Progenitor cell of endocrine pancreas (in vitro differentiated cells): Measurements from ENCODE around the gene UQCC5. TPM values are rescaled to one million over a fixed set of nuclear protein-coding genes. Genes with fewer than 3 reads are reported as not detected.

ENCODE experiments used
- DNase-seq: peaks from one replicate; pipeline ENCODE4 v3.0.0; 2021; ENCODE audit warnings: low spot score; ENCODE audit not compliant: unreplicated experiment
- H3K27ac Mint-ChIP-seq: 2 replicates; pipeline ENCODE4 v1.8.0; 2021; ENCODE audit warnings: mild to moderate bottlenecking, moderate library complexity, mixed read lengths
- H3K27me3 Mint-ChIP-seq: 2 replicates; pipeline ENCODE4 v1.8.0; 2021; ENCODE audit warnings: mixed read lengths
- H3K36me3 Mint-ChIP-seq: 2 replicates; pipeline ENCODE4 v1.8.0; 2022; ENCODE audit warnings: mixed read lengths; ENCODE audit not compliant: insufficient read depth
- H3K4me1 Mint-ChIP-seq: 2 replicates; pipeline ENCODE4 v1.8.0; 2021; ENCODE audit warnings: low read depth, mixed read lengths
- H3K4me3 Mint-ChIP-seq: 2 replicates; pipeline ENCODE4 v1.8.0; 2021; ENCODE audit warnings: low read depth, mild to moderate bottlenecking, moderate library complexity, mixed read lengths
- H3K9me3 Mint-ChIP-seq: 2 replicates; pipeline ENCODE4 v1.8.0; 2021; ENCODE audit warnings: low read depth, mixed read lengths
- total RNA-seq: library from RNA; stranded (reverse); gene quantifications from 2 replicates; pipeline ENCODE4 v1.2.1, GENCODE V29; 2021
- TF ChIP-seq, protein P1 (sequence below): fragments of 200-600 bp; sonication (generic); IDR thresholded peaks from one replicate; pipeline ENCODE4 v1.5.0; 2021; ENCODE audit warnings: antibody characterized with exemption, mild to moderate bottlenecking; ENCODE audit not compliant: unreplicated experiment

UQCC5 gene
- total RNA-seq, 1 donor from 2014 or later: 14.2 TPM

DNA sequence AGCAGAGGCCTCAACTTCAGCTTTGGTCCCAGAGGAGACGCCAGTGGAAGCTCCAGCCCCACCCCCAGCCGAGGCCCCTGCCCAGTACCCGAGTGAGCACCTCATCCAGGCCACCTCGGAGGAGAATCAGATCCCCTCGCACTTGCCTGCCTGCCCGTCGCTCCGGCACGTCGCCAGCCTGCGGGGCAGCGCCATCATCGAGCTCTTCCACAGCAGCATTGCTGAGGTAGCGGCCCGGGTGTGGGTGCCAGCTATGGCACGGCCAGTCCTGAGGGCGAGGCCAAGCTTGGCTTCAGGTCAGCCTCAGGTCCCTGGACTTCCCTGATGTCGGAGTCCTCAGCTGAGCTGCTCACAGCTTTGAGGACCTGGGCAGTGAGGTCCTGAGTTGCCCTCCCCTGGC lies 47.0 kb upstream of the UQCC5 start:
- peaks cover under 1% of the 10 kb centered on the region for H3K4me1 Mint-ChIP-seq
- H3K27ac Mint-ChIP-seq: no peak overlapping the region
- DNase-seq: no peak
- H3K36me3 Mint-ChIP-seq: peaks cover 7% of the 10 kb centered on the region
- no peaks in the 10 kb centered on the region for H3K27me3 Mint-ChIP-seq
- no peak overlapping the region for H3K4me3 Mint-ChIP-seq
- no peaks in the 10 kb centered on the region for H3K9me3 Mint-ChIP-seq
- TF ChIP-seq, protein P1, sequence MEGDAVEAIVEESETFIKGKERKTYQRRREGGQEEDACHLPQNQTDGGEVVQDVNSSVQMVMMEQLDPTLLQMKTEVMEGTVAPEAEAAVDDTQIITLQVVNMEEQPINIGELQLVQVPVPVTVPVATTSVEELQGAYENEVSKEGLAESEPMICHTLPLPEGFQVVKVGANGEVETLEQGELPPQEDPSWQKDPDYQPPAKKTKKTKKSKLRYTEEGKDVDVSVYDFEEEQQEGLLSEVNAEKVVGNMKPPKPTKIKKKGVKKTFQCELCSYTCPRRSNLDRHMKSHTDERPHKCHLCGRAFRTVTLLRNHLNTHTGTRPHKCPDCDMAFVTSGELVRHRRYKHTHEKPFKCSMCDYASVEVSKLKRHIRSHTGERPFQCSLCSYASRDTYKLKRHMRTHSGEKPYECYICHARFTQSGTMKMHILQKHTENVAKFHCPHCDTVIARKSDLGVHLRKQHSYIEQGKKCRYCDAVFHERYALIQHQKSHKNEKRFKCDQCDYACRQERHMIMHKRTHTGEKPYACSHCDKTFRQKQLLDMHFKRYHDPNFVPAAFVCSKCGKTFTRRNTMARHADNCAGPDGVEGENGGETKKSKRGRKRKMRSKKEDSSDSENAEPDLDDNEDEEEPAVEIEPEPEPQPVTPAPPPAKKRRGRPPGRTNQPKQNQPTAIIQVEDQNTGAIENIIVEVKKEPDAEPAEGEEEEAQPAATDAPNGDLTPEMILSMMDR: no peak

DNA sequence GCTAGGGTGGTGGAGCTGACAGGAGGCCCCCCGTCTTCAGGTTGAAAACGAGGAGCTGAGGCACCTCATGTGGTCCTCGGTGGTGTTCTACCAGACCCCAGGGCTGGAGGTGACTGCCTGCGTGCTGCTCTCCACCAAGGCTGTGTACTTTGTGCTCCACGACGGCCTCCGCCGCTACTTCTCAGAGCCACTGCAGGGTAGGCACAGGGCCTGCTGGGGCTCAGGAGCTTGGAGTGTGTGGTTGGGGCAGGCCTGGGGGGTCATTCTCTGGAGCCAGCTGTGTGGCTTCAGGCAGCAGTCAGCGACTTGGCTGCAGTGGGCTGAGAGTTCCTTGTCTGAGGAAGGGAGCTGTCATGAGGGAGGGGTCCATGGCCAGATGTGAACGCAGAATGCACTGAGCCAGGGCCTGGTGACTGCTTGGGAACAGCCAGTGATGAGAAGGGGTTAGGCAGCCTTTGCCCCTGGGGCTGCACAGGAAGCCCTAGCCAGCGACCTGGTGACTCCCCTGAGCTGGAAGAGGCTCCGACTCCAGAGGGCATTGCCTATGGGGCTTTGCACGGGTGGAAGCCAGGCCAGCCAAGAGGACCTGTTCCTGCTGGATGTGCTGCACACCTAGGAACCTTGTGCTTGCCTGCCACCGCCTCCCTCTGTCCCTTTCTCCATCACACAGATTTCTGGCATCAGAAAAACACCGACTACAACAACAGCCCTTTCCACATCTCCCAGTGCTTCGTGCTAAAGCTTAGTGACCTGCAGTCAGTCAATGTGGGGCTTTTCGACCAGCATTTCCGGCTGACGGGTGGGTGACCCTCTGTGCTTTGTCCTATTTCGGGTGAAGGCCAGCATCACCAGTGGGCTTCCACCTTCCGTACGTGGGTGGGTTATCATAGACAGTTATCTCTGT lies 46.1 kb upstream of the UQCC5 start:
- Mint-ChIP-seq H3K36me3 (peaks cover 6% of the 10 kb centered on the region), H3K27me3 (no peaks in the 10 kb centered on the region), H3K4me1 (peaks cover 2% of the 10 kb centered on the region), H3K4me3 (no peak overlapping the region), H3K27ac (no peak overlapping the region), H3K9me3 (no peaks in the 10 kb centered on the region)
- TF ChIP-seq, protein P1: no peak
- DNase-seq: no peak

DNA sequence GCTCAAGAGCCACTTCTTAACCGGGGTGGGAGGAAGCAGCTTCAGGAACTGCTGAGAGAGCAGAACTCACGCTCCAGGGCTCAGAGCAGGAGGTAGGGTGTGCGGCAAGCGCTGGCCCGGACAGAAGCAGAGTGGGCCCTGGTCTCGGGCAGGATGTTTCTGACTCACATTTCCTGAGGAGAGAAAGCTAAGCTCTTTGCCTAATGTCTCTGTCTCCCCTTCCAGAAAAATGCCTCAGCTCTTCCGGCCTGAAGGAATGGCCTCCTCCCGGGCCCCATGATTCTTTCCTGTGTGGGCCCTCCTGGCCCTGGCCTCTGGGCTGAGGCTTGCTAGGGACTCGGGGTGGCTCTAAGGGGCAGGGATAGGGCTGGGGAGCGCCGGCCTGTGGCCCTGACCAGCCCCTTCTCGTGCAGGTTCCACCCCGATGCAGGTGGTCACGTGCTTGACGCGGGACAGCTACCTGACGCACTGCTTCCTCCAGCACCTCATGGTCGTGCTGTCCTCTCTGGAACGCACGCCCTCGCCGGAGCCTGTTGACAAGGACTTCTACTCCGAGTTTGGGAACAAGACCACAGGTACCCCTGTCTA lies 45.4 kb upstream of the UQCC5 start:
- Mint-ChIP-seq H3K36me3 (peaks cover 4% of the 10 kb centered on the region), H3K9me3 (no peaks in the 10 kb centered on the region), H3K4me3 (no peak overlapping the region), H3K27ac (no peak overlapping the region), H3K27me3 (no peaks in the 10 kb centered on the region), H3K4me1 (peaks cover 2% of the 10 kb centered on the region)
- no peak for DNase-seq
- TF ChIP-seq, protein P1: no peak

DNA sequence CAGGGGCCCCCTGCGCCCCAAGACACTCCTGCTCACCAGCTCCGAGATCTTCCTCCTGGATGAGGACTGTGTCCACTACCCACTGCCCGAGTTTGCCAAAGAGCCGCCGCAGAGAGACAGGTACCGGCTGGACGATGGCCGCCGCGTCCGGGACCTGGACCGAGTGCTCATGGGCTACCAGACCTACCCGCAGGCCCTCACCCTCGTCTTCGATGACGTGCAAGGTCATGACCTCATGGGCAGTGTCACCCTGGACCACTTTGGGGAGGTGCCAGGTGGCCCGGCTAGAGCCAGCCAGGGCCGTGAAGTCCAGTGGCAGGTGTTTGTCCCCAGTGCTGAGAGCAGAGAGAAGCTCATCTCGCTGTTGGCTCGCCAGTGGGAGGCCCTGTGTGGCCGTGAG lies 44.3 kb upstream of the UQCC5 start:
- Mint-ChIP-seq H3K27ac (no peak overlapping the region), H3K4me3 (no peak overlapping the region), H3K9me3 (no peaks in the 10 kb centered on the region), H3K27me3 (no peaks in the 10 kb centered on the region), H3K4me1 (peaks cover 2% of the 10 kb centered on the region), H3K36me3 (peaks cover 4% of the 10 kb centered on the region)
- no peak for DNase-seq
- TF ChIP-seq, protein P1: no peak

DNA sequence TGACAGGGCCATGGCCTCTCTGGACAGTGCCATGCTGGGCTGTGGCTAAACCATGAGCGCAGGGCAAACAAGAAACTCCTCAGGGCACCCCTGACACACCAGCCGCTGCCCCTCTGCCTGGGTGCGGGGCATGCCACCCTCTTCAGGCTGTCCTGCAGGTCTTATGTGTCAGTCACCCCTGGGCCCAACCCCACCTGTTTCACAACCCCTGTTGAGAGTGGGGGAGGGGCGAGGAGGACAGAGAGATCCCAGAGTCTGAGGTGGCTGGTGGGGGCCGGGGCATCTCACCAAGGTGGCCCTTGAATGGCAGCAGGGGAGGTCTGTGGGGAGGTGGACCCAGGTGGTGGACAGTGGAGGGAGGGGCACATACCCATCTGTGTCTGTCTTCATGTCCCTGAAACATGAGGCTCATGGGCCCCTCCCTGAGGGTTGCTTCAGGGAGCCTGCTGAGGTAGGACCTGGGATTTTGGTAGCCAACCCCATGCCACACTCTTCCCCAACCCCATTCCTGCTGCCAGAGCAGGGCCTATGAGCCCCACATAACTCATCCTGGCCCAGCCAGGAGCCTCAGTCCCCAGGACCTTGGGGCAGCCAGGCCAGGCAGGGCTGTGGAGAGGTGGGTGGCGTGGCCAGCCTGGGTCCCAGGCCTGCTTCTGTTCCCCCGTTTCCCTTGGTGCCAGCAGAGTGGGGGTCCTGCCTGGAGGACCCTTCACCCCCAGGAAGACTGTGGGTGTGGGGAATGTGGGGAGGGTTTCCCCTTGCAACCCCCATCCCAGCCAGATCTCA lies 43.0 kb upstream of the UQCC5 start:
- Mint-ChIP-seq H3K9me3 (no peaks in the 10 kb centered on the region), H3K27ac (no peak overlapping the region)
- TF ChIP-seq, protein P1: no peak

More for the DNA sequence above, 43.0 kb upstream of the UQCC5 start:
- DNase-seq: no peak
- Mint-ChIP-seq H3K36me3 (peaks cover 1% of the 10 kb centered on the region), H3K4me3 (no peak overlapping the region), H3K27me3 (no peaks in the 10 kb centered on the region), H3K4me1 (peaks cover 2% of the 10 kb centered on the region)
